NK-92 treated with Interleukin-12 subunit alpha and Interleukin-12 subunit beta, amount 100 ng/mL, for 24 hours (cell line): ENCODE measurements around the gene WASHC2C.
A peak's percentile ranks its signal among the peaks of the same experiment; 100 is the strongest.
"Not testable (repeated sequence)": the region's sequence is repeated elsewhere in the genome, so short reads cannot be mapped to it uniquely, and the experiment has no call there.

Experiments used
- DNase-seq: peaks from one replicate; lab custom pipeline; 2025; lab: John Stamatoyannopoulos, UW

The WASHC2C gene, protein sequence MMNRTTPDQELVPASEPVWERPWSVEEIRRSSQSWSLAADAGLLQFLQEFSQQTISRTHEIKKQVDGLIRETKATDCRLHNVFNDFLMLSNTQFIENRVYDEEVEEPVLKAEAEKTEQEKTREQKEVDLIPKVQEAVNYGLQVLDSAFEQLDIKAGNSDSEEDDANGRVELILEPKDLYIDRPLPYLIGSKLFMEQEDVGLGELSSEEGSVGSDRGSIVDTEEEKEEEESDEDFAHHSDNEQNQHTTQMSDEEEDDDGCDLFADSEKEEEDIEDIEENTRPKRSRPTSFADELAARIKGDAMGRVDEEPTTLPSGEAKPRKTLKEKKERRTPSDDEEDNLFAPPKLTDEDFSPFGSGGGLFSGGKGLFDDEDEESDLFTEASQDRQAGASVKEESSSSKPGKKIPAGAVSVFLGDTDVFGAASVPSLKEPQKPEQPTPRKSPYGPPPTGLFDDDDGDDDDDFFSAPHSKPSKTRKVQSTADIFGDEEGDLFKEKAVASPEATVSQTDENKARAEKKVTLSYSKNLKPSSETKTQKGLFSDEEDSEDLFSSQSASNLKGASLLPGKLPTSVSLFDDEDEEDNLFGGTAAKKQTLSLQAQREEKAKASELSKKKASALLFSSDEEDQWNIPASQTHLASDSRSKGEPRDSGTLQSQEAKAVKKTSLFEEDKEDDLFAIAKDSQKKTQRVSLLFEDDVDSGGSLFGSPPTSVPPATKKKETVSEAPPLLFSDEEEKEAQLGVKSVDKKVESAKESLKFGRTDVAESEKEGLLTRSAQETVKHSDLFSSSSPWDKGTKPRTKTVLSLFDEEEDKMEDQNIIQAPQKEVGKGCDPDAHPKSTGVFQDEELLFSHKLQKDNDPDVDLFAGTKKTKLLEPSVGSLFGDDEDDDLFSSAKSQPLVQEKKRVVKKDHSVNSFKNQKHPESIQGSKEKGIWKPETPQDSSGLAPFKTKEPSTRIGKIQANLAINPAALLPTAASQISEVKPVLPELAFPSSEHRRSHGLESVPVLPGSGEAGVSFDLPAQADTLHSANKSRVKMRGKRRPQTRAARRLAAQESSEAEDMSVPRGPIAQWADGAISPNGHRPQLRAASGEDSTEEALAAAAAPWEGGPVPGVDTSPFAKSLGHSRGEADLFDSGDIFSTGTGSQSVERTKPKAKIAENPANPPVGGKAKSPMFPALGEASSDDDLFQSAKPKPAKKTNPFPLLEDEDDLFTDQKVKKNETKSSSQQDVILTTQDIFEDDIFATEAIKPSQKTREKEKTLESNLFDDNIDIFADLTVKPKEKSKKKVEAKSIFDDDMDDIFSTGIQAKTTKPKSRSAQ (N-terminal part only)

DNA sequence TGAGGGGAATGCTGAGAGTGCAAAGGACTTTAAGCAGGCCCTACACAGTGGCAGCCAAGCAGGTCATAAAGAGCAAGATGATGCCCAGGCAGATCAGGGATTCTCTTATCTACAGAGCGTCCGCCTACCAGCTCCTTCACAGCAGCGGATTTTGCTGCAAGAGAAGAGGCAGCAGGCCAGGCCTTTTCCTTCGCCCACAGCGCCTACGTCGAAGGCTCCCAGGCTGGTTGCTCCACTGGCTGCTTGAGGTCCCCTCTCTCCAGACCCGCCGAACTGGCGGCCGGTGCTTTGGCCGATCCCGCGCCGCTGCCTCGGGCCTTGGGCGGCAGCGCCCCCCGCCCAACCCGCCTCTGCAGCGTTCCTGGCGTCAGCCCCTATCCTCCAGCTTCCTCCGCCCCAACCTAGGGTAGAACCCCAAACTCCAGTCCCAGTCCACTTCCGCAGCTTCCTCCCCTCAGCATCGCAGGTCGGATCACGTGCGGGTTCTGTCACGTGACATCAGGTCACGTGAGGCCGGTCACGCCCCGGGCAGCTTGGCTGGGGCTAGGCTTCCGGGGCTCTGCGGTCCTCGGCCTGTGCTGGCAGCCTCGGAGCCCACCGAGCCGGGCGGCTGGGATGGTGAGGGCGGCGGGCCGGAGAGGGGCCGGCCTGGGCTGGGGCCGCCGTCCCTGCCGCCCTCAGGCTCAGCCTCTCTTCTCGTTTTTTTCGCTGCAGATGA, at the start of gene WASHC2C:
Gene WASHC2C, plus strand, starts transcription at position 564 of the 718 bp plus-strand sequence. Its CDS starts 52 bp downstream, at position 616.
- peak; percentile 65 for DNase-seq

DNA sequence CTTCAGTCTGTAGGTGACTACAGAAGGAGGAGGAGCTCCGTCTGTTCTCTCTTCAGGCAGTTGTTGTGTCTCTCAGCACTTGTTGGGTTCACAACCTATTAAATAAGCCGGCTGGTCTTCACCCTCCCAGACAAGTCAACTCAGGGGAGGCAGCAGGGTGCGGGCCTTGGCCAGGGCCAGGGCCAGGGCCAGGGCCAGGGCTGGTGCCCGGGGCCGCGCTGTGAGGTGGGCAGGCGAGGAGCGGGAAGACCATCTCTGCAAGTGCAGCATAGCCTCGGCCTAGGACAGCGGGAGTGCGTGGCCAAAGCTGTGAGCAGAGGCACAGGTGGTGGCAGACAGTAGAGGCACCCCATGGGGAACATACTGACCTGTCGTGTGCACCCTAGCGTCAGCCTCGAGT, 48.6 kb upstream of the WASHC2C start:
- DNase-seq, result not testable (repeated sequence)

DNA sequence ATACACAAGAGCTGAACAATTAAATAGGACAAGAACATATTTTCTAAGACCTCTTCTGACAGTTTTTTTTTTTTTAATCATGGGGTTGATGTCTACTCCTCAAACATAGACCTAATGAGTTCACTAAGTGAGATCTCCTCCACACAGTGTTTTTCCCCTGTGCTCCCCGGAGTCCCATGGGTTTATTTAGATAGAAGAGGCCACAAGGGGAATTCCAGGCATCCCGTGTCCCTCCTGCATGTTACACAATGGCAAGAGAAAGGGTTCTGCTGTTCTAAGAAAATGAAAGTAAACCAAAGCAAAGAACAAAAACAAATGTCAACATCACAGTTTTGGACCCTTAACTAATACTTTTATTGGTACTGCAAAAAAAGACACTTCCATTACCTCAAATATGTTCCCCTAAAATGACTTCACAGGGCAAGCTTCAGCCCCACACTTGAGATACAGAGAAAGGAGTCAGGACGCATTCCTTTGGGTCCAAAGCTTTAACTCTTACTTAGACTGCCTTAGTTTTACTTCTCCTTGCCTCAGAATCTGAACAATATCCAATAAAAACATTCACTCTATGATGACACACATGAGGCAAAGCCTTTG, 16.8 kb upstream of the WASHC2C start:
- DNase-seq, result not testable (repeated sequence)

DNA sequence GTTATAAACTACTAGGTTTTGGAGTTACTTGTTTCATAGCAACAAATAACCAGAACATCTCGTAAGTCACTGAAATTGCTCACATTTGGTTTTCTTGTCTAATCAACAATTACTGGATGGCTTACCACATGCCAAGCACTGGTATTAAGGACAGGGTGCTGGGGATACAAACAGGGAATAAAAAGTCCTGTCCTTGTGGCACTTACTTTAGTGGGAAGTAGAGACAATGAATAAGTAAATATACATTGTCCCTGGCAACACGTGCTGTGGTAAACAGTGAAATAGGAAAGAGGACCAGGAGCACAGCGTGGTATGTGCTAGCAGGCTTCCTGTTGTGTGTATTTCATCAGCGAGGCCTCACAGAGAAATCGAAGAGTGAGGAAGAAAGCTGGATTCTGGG, 15.8 kb upstream of the WASHC2C start:
- DNase-seq, result not testable (repeated sequence)

DNA sequence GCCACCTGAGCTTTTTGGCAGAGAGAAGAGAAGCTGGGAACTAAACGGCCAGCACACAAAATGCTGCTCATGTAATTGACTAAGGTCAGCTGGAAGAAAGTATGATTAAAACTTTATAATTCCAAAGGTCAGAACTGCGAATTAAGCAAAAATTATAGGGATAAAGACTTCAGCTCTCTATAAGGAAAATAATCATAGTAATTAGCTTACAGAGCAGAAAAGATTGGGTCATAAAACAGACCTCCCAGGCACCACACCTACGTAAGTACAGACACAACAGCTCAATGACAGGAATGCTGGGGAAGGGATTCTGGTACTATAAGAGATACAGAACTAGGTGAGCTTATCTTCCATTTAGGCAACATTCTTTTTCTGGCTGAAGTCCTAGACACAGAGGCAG, 10.0 kb upstream of the WASHC2C start:
- DNase-seq, result not testable (repeated sequence)

DNA sequence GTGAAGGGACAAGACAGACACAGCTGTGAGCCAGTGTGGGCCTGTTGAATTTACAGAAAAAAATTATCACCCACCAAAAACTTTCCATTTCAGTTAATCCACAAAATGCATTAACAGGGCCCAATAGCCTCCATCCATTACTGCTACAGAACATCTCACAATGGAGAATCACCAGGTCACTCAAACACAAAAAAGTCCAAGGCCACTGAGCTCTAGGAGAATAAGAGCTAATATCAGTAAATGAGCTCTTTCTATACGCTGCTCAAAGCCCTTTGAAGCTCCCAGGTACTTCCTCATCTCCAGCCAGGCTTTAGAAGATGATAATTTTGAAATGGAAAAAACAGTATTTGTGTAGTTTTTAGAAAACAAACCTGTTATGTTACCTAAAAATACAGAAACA, 9.4 kb upstream of the WASHC2C start:
- DNase-seq, result not testable (repeated sequence)

DNA sequence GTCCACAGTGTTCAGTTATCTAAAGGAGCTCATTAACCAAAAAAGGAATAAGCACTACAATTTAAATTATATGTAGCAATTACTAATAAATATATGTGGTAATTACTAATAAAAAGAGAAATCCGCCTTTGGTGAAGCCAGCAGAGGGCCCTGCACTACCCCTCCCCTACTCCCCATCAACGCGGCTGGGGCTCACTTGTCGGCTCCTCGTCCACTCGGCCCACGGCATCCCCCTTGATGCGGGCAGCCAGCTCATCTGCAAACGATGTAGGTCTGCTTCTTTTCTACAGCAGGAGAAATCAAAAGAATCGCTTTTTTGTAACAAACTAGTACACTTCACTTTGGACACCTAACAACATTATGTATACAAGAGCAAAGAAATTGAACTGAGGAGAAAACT, 5.6 kb upstream of the WASHC2C start:
- not testable (repeated sequence) for DNase-seq

DNA sequence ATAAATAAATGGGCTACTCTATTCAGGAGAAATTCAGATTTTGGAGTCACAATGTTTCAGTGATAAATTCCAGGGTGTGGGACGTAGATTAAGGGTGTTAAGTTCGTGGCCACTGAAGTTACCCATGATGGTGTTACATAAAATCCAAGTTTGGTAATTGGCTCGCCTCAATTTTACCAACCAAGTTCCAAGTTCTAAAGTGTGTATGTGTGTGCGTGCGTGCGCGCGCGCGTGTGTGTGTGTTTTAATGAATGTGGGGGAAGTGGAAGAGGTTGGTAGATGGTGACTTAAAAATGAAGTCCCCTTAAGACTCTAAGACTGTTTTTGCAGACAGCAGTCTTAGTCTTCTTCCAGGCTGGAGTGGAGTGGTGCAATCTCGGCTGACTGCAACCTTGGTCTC, 3.2 kb upstream of the WASHC2C start:
- not testable (repeated sequence) for DNase-seq

DNA sequence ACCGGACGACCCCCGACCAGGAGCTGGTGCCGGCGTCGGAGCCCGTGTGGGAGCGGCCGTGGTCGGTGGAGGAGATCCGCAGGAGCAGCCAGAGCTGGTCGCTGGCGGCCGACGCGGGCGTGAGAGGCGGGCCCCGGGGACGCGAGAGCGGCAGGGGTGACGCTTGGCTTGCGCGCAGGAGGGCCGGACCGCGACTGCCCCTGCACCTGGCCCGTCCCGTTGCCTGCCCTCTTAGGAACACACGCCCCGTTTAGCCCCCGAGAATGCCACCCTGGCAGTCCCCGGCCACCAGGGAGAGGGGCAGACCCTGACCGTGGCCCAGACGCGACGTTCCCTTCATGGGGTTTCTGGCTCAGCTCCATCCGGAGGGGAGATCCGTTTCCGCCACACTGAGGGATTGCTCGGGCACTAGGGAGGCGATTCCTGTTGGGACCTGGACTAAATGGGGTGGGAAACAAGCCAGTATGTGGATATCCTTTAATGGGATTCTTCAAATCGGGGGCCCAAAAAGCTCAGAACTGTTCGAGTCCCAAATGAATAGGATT, 427 bp downstream of the WASHC2C start:
- DNase-seq, result not testable (repeated sequence)

DNA sequence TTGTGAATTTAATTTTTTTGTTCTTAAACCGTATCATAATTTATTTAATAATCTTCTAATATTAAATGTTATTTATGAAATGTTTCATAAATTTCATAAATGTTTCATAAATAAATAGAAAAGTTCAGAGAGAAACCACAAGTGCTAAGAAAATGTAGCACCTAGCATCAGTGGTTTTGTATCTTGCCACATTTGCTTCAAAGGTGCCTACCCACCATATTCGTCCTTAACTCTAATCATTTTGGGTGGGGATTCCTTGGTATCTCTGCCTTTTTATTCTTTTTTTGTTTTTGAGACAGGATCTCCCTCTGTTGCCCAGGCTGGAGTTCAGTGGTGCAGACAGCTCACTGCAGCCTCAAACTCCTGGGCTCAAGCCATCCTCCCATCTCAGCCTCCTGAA, 7.4 kb downstream of the WASHC2C start:
- DNase-seq, result not testable (repeated sequence)

DNA sequence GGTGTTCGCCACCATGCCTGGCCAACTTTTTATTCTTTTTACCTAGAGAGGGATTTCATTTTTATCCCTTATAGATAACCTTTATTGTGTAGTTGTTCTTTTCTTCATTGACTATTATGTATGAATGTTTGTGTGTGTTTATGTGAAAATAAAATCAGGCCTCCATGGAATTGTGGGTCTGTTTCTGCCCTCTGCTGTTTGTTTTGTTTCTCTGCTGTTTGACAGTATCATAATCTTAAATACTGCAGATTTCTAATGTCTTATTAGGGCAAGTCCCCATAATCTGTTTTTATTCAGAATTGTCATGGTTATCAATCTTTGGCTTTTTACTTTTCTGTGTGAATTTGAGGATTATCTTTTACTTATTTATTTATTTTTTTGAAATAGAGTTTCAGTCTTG, 7.8 kb downstream of the WASHC2C start:
- not testable (repeated sequence) for DNase-seq

DNA sequence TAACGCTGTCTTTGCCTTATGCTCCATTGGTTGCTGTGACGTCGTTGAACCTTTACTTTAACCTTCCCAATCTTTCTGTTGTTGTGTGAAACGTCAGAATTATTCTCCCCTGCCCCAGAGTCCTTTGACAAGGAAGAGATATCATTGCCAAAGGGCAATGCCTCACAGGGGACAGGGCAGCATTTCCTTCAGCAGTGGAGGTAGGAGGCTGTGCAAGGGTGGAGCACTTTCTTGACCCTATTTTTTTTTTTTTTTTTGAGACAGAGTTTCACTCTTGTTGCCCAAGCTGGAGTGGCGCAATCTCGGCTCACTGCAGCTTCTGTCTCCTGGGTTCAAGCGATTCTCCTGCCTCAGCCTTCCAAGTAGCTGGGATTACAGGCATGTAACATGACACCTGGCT, 14.5 kb downstream of the WASHC2C start:
- not testable (repeated sequence) for DNase-seq

DNA sequence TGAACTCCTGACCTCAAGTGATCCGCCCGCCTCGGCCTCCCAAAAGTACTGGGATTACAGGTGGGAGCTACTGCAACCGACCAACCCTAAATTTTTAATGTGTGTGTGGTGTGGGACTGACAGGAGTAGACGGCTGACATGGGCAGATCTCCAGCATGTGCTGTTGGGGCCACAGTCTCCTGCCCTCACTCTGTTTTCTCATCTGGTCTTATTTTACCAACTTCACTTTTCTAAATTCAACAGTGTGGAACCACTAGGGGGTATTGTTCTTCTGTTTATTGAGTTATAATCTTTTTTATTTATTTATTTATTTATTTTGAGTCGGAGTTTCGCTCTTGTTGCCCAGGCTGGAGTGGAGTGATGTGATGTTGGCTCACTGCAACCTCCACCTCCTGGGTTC, 14.9 kb downstream of the WASHC2C start:
- not testable (repeated sequence) for DNase-seq

DNA sequence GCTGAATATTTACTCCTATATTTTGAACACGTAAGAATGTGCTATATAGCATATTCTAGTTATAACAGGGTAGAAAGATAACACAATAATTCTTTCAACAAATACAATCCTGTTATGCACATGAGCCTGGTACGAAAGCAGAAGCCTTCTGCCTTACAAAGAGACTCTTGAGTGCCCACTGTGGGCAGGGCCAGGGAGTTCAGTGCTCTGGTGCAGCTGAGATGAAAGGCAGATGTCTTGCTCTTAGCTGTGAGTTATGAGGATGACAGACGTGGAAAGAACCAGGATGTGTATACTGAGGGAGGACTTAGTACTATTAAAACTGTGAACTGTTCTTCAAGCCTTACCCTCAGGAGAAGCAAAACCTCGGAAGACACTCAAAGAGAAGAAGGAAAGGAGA, 24.1 kb downstream of the WASHC2C start:
- not testable (repeated sequence) for DNase-seq

DNA sequence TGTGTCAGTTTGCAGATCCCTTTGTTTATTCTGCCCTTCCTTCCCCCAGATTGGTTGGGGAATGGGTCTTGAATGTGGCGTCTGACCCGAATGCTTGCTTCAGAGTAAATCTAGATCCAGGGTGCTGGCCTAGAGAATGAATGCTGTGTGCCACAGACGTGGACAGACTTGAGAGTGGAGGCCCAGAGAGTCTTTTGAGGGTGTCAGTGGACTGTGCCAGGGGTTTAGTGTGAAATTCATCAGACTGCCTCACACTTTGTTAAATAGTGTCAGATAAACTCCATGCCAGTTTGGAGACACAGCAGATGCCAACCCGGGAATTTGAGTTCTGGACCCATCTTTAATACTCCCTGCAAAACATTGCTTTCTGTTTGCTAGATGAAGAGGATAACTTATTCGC, 25.1 kb downstream of the WASHC2C start:
- not testable (repeated sequence) for DNase-seq

DNA sequence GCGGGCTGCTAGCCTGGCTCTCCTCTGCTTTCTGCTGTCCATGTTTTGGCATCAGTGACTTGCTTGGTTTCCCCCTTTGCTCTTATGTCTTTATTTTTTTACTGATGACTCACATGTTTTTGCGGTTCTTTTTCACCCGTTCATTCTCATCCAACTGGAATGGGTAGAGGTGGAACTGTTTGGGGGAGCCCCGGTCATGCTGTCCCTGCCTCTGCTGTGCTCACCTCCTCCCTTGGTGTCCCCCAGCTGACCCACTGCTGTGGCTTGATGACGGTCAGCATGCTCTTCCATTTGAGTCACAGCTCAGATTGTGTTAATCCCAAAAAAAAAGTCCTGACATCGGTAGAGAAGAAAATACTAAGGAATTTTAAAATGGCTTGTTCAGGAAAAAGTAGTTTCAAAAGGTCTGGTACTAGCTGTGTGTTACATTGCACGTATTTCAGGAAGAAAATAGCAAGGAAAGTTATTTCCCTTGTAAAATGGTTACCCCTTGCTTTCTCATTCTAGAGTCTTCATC, 27.0 kb downstream of the WASHC2C start:
- not testable (repeated sequence) for DNase-seq

DNA sequence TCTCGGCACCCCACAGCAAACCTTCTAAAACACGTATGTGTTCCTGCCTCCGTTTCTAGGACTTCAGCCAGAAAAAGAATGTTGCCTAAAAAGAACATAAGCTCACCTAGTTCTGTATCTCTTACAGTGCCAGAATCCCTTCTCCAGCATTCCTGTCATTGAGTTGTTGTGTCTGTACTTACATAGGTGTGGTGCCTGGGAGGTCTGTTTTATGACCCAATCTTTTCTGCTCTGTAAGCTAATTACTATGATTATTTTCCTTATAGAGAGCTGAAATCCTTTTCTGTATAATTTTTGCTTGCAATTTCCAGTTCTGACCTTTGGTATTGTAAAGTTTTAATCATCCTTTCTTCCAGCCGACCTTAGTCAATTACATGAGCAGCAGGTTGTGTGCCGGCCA, 28.0 kb downstream of the WASHC2C start:
- not testable (repeated sequence) for DNase-seq

DNA sequence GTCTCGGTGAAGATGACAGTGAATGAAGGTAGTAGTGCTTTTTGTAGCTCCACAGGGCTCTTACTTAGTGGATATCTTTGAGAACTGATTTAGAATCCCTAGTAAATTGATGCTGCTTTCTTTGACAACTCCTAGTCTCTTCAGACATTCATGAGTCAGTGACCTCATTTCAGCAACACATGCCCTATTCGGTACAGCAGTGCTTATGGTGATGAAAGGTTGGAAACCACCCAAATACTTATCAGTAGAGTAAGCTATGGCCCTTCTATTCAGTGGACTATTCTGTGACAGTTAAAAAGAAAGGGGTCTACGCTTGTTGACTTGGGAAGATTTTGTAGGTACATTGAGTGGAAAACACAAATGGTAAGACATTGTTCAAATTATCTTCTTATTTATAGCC, 29.0 kb downstream of the WASHC2C start:
- not testable (repeated sequence) for DNase-seq

DNA sequence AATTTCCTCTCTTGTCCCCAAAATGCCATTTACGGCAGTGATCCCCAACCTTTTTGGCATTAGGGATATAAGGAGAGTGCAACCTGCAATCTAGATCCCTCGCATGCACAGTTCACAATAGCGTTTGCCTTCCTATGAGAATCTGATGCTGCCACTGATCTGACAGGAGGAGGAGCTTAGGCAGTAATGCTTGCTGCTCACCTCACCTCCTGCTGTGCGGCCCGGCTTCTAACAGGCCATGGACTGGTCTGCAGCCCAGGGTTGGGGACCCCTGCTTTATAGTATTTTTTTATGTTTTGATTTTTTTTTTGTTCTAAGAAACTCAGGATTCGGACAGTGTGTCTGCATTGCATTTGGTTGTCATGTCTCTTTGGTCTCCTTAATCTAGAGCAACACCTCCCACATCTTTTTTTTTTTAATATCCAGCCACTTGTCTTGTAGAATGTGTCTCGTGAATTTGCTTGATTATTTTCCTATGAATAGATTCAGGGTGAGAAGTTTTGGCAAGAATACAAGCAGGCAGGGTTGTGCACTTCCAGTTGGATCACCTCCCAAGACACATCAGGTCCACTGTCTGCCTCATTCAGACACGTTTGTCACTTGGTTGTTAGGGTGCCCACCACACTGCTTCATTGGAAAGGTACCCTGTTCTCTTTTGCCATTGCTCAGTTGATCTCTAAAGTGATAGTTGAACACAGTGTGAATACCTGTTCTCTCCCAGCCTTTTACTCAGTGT, 30.8 kb downstream of the WASHC2C start:
- DNase-seq, result not testable (repeated sequence)
